Measurements from ENCODE around the gene MCF2L. TPM values are rescaled to one million over a fixed set of nuclear protein-coding genes. Genes with fewer than 3 reads are reported as not detected.
A peak's percentile ranks its signal among the peaks of the same experiment; 100 is the strongest.

The MCF2L gene
- total RNA-seq, 1 donor from 2014 or later: 83.0 TPM

GRCh38 chr13:113084943-113085540, 116.0 kb downstream of the MCF2L start:
- Mint-ChIP-seq H3K4me1 (ENCODE audit: low read depth, unreplicated experiment) (peaks cover 14% of the 10 kb centered on the region), H3K9me3 (ENCODE audit: unreplicated experiment) (peaks cover 4% of the 10 kb centered on the region), H3K27ac (ENCODE audit: unreplicated experiment) (no peak overlapping the region), H3K27me3 (ENCODE audit: unreplicated experiment) (peaks cover 12% of the 10 kb centered on the region), H3K36me3 (ENCODE audit: unreplicated experiment) (no peaks in the 10 kb centered on the region), H3K4me3 (ENCODE audit: unreplicated experiment) (no peak overlapping the region)
- TF ChIP-seq CTCF (IDR thresholded peaks at IDR 0.05; ENCODE audit: partially characterized antibody, unreplicated experiment): no peak
- DNase-seq: peak; percentile 9

GRCh38 chr13:113086031-113086750, 117.2 kb downstream of the MCF2L start:
- DNase-seq: peak; percentile 31
- H3K9me3 Mint-ChIP-seq (ENCODE audit: unreplicated experiment): peaks cover 6% of the 10 kb centered on the region
- H3K4me1 Mint-ChIP-seq (ENCODE audit: low read depth, unreplicated experiment): peaks cover 13% of the 10 kb centered on the region

GRCh38 chr13:113086991-113087922, 118.2 kb downstream of the MCF2L start:
- no peak overlapping the region for H3K27ac Mint-ChIP-seq (ENCODE audit: unreplicated experiment)
- H3K4me1 Mint-ChIP-seq (ENCODE audit: low read depth, unreplicated experiment): peaks cover 11% of the 10 kb centered on the region
- H3K9me3 Mint-ChIP-seq (ENCODE audit: unreplicated experiment): peaks cover 6% of the 10 kb centered on the region

More at GRCh38 chr13:113086031-113086750, 117.2 kb downstream of the MCF2L start:
- Mint-ChIP-seq H3K36me3 (ENCODE audit: unreplicated experiment) (no peaks in the 10 kb centered on the region), H3K4me3 (ENCODE audit: unreplicated experiment) (no peak overlapping the region), H3K27ac (ENCODE audit: unreplicated experiment) (no peak overlapping the region), H3K27me3 (ENCODE audit: unreplicated experiment) (peaks cover 12% of the 10 kb centered on the region)
- TF ChIP-seq CTCF (IDR thresholded peaks at IDR 0.05; ENCODE audit: partially characterized antibody, unreplicated experiment): no peak

GRCh38 chr13:113087923-113088690, 119.1 kb downstream of the MCF2L start:
- TF ChIP-seq CTCF (IDR thresholded peaks at IDR 0.05; ENCODE audit: partially characterized antibody, unreplicated experiment): no peak
- Mint-ChIP-seq H3K27me3 (ENCODE audit: unreplicated experiment) (peaks cover 12% of the 10 kb centered on the region), H3K9me3 (ENCODE audit: unreplicated experiment) (peaks cover 6% of the 10 kb centered on the region), H3K4me3 (ENCODE audit: unreplicated experiment) (no peak overlapping the region), H3K4me1 (ENCODE audit: low read depth, unreplicated experiment) (peaks cover 11% of the 10 kb centered on the region), H3K36me3 (ENCODE audit: unreplicated experiment) (no peaks in the 10 kb centered on the region), H3K27ac (ENCODE audit: unreplicated experiment) (no peak overlapping the region)
- DNase-seq: peak; percentile 4

More at GRCh38 chr13:113086991-113087922, 118.2 kb downstream of the MCF2L start:
- no peak for TF ChIP-seq CTCF (IDR thresholded peaks at IDR 0.05; ENCODE audit: partially characterized antibody, unreplicated experiment)
- Mint-ChIP-seq H3K27me3 (ENCODE audit: unreplicated experiment) (peaks cover 12% of the 10 kb centered on the region), H3K4me3 (ENCODE audit: unreplicated experiment) (no peak overlapping the region), H3K36me3 (ENCODE audit: unreplicated experiment) (no peaks in the 10 kb centered on the region)
- DNase-seq: peak; percentile 10
